Measurements from ENCODE around the gene CLPSL1.

CLPSL1 gene

DNA sequence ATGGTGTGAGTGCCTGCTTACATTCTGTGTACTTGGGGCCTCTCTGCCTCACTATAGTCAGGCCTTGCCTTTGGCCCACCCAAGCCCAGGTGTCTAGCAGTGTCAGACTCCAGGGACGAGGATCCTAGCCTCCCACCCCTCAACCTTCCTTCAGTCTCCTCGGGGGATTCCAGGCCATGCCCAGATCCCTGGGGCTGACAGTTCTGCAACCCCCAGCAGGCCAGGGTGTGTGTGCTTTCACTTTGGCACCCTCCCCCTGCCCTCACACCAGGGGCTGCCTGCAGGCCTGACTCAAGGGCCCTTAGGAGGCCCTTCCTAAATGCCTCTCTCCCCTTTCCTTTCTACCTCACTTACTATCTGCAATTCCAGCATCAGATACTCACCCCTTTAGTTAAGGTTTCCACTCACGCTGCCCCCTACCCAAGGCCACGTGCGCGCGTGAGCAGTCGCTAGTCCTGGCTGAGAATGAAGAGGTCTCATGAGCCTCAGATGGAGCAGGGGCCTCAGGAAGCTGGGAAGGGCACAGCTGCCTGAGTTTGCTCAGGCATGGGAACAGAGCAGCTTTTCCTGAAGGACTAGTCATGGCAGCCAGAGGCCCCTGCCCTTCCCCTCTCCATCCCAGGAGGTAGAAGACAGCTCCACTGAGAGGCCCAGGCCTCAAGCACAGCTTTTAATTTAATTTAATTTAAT, 17.2 kb downstream of the CLPSL1 start:
- no peak for DNase-seq

DNA sequence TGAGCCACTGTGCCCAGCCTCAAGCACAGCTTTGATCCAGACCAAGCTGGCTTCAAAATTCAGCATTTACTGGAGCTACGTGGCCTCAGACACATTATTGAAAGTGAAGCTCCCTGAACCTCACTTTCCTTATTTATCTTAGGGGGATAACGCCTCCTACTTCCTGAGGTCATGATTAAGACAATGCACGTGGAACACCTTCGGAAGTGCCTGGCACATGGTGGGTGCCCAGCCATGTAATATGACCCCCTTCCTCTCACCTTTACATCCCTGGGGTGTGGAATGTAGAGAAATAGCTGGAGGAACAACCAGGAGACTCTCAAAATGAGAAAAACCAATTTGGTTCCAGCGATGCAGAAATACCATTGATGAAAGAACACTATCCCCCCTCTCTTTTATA, 17.9 kb downstream of the CLPSL1 start:
- no peak for DNase-seq

DNA sequence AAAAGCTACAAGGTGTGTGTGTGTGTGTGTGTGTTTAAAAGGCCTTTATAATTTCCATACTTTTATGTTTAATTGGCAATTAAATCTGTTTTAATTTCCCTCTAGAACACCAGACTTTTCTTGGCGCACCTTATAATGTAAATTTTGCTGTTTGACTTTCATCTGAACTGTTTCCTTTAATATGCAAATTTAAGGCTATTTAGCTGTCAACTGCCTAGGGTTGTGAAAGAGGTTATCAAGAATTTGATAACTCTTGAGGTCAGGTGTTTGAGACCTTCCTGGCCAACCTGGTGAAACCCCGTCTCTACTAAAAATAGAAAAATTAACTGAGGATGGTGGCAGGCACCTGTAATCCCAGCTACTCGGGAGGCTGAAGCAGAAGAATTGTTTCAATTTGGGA, 20.3 kb downstream of the CLPSL1 start:
- no peak for DNase-seq

DNA sequence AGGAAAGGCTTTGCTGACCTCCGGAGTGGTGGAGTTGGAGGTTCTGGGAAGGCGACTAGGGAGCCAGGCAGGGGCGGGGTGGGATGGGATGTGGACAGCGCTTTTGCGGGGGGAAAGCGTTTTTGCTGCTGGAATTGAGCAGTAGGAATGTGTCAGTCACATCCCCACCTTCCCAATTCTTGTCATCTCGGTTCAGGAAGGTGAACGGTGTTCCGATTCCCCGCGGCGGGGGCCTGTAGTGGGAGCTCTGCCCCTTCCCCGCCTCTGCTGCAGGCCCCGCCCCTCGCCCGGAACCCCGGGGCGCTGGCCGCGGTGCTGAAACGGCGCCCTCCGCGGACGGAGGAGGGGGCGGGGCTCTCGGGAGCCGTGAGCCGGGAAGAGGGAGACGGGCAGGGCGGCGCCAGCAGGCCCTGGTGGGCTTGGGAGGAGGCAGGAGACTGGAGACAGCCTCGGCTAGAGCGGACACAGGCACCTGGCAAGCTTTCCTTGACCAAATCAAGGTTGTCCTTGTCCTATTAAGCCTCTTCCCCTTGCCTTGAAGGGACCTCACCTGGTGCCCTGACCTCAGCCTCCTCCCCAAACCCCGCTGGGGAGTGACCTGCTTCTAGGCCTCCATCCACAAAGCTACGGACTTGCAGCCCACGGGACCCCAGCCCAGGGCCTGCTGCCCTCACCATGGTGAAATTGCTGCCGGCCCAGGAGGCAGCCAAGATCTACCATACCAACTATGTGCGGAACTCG, 24.3 kb downstream of the CLPSL1 start, which contains the start of gene LHFPL5:
TSS of gene LHFPL5 (plus strand) at position 357 of the 741 bp plus-strand sequence. CDS start at position 676, 319 bp downstream.
- peak; percentile 33 for DNase-seq

DNA sequence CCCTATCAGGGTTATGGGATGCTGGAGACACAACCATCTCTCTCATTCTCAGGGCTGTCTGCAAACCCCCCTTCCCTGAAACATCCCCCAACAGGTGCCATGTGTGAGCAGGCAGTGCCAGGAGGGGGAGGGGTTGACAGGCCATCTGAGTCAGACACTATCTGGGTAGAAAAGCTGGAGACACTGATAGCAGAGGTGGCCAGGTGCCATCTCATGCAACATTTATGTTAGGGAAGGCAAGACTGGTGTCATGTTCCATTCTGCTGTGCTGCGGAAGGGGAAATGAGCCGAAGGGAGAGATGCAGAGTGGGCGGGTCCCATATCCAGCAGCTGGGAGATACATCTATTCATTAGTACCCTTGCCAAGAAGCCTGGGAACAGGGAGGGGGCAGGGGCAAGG, 27.9 kb downstream of the CLPSL1 start:
- DNase-seq = no peak

DNA sequence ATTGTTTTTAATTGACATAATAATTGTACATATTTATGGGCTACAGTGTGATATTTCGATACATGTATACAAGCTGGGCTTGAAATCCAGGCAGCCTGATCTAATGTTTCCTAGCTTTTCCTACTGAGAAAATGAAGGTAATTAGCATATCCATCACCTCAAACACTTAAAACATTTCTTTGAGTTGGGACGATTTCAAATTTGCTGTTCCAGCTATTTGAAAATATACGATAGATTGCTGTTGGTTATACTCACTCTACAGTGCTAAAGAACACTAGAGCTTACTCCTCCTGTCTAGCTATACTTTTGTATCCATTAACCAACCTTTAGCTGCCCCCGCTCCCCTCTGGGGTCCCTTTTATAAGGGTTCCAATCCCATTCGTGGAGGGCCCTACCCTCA, 29.0 kb downstream of the CLPSL1 start:
- DNase-seq = no peak

DNA sequence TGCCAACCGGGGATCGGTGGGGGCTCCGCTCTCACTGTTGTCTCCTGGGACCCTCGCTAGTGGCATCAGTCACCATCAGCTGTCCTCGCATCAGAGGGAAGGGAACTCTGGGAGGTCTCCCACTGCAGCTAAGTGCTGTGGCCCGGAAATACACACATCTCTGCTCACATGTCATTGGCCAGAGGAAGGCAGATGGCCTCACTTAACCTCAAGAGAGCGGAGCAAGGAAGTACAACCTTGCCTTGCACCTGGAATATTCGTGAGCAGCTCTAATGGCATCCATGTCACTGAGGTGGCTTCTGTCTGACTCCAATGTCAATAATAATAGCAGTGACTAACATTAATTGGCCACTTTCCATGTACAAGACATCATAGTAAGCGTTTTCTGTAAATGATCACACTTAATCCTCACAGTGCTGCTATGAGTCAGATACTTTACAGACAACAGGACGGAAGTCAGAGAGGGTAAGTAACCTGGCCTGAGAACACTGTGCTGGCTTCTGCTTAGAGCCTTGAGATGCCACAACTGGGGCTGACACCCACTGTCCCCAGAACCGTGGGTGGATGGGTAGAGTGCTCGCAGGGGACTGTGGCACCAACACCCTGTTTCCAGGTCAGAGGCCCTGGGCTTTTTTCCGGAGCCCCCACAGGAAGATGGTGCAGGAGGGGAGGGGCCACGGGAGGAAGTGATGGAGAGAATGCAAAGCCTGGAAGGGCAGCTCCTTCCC, 30.3 kb downstream of the CLPSL1 start:
- DNase-seq = no peak

DNA sequence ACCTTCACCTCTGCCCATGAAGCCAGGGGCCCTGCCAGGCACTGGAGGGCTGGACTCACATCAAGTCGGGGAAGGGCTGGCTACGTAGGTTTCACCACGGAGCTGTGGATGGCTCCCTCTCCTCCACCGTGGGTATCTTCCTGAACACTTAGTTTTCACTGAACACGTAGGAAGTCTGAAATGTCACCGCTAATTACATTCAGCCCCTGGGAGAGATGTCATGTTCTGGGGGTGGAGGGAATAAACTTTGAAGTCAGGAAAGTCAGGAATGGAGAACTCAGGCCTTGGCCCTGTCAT, 30.8 kb downstream of the CLPSL1 start:
- no peak for DNase-seq

DNA sequence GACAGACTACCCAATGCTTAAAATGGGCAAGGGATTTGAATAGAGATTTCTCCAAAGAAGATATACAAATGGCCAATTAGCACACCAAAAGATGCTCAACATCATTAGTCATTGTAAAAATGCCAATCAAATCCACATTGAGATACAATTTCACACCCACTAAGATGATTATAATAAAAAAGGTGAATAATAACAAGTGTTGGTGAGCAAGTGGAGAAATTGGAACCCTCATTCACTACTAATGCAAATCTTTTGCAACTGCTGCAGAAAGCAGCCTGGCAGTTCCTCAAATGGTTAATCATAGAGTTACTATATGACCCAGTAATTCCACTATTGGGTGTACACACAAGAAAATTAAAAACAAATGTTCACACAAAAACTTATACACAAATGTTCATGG, 36.7 kb downstream of the CLPSL1 start:
- no peak for DNase-seq

DNA sequence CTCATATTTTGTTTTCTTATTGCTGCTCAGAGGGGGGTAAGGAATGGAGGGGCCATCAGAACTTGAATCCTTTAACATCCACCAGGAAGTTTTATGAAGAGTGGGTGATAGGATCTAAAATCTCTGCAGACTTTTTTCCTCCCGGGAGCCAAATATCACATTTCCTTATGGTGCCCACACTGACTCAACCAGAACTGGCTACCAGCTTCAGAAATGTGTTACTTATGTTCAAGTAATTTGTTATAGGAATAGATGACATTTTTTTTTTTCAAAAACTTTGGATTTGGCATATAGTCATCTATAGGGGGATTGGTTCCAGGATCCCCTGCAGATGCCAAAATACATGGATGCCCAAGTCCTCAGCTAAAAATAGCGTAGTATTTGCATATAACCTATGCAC, 42.8 kb downstream of the CLPSL1 start:
- DNase-seq = no peak

DNA sequence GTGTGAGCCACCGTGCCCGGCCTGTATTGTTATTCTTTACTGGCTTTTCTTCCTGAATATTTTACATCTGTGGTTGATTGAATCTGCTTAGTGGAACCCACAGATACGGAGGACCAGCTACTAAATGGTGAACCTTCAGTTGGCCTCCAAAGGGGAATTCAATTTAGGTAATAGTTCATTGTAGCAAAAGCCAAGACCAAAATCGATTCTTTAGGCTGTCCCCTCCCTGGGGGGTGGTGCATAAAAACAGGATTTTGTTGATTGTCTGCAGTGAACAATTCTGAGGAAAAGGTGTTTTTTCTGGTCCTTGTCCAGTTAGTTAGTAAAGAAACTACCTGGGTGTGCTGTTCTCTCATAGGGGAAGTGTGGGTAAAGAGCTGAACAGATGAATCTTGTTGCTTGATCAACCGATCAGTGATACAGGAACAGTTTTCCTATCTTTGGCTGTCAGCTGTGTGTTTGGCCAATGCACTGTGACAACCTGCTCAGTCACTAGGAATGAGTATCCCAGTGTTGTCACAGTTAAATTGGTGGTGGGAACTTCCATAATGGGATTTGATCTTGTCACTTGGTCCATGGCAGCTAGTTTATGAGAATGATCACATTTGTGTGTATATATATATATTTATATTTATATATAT, 43.9 kb downstream of the CLPSL1 start:
- DNase-seq = no peak

DNA sequence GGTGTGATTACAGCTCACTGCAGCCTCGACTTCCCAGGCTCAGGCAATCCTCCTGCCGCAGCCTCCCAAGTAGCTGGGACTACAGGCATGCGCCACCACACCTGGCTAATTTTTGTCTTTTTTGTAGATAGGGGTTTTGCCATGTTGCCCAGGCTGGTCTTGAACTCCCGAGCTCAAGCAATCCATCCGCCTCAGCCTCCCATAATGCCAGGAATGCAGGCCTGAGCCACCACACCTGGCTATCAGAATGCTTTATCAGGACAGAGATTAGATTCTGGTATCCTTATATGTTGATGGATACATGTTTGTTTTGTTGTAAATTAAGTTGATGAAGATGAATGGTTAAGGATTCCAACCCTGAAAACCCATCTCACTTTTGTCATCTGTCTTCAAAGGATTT, 48.5 kb downstream of the CLPSL1 start:
- no peak for DNase-seq

DNA sequence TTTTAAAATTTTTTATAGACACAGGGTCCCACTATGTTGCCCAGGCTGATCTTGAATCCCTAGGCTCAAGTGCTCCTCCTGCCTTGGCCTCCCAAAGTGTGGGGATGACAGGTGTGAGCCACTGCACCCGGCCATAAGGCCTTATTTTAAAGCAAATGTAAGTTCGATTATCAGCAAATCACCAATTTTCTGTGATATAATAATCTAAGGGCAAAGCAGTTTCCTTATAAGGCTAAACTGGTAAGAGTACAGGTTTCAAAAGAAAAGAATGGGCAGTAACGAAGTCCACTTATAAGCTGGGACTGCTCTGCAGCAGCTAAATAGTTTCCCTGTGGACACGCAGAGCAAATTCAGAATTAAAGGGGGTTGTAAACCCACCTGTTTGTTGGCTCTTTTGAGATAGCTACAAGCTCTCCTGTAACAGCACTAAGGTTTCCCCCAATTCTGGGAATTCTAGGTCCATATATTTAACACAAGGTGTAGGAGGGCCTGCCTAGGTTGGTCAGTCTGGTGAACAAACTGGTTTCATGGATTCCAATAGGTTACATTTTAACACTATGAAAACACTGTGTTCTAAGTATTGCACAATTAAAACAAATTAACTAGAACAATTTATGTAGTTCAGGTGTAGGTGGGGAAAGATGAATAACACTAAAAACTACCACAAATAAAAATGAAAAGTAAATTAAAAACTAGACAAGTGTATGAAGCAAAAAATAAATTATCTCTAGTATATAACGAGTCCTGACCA, 50.6 kb downstream of the CLPSL1 start:
- no peak for DNase-seq

DNA sequence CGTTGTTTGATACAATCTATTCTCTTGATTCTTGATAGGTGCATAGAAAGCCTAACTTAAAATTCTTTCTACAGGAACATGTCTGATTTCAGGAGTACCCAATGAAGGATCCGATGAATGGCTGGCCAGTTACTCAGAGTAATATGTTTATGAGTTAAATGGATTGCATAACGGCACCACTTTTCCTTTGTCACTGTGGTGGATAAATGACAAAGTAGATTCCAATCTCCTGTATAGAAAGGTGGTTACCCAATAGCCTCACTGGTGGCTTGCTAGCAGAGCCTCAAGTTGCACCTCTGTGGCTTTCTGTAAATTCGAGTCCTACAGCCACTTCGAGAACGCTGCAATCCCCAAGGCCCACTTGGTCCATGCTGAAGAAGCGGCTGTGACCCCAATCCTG, 52.7 kb downstream of the CLPSL1 start:
- no peak for DNase-seq

Measured in activated gamma-delta T cell treated with Interleukin-2 at 50 U/mL for 16 hours (primary cell).